Dermis blood vessel endothelial cell (primary cell): ENCODE results near the gene MYO7B. TPM values are rescaled to one million over a fixed set of nuclear protein-coding genes. Genes with fewer than 3 reads are reported as not detected.
"Not testable (repeated sequence)": the region's sequence is repeated elsewhere in the genome, so short reads cannot be mapped to it uniquely, and the experiment has no call there.

Experiments used
- DNase-seq: peaks from one replicate; pipeline ENCODE4 v3.0.0; 2010
- total RNA-seq: library from RNA; depleted of rRNA; stranded (reverse); fragments of >200 nt; gene quantifications from 2 replicates; pipeline ENCODE4 v1.2.3, GENCODE V29; 2014

The MYO7B gene
- total RNA-seq, 1 donor from 2014 or later: not detected

- not testable (repeated sequence) for DNase-seq
These were observed 11.2 kb upstream of the MYO7B start for GRCh38 chr2:127524198-127524834.

DNA sequence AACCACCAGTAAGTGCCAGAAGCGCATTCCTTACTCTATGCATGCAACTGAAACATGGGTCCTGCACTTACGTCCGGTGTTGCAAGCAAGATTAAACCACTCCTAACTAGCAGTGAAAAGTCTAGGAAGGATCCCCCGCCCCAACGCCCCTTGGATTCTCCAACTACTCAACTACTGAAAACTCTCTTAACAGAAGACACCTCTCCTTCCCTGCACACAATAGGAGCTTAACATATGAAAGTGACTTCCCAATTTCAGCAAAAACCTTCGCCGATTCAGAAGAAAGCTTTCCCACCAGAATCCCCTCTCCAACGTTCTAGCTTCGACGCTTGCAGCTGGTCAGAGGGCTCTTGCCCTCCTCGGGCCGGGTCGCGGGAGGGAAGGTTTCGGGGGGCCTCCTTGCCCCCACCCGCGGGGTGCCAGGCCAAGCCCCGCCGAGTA lies 9.8 kb upstream of the MYO7B start:
- DNase-seq: peak; percentile 61

DNA sequence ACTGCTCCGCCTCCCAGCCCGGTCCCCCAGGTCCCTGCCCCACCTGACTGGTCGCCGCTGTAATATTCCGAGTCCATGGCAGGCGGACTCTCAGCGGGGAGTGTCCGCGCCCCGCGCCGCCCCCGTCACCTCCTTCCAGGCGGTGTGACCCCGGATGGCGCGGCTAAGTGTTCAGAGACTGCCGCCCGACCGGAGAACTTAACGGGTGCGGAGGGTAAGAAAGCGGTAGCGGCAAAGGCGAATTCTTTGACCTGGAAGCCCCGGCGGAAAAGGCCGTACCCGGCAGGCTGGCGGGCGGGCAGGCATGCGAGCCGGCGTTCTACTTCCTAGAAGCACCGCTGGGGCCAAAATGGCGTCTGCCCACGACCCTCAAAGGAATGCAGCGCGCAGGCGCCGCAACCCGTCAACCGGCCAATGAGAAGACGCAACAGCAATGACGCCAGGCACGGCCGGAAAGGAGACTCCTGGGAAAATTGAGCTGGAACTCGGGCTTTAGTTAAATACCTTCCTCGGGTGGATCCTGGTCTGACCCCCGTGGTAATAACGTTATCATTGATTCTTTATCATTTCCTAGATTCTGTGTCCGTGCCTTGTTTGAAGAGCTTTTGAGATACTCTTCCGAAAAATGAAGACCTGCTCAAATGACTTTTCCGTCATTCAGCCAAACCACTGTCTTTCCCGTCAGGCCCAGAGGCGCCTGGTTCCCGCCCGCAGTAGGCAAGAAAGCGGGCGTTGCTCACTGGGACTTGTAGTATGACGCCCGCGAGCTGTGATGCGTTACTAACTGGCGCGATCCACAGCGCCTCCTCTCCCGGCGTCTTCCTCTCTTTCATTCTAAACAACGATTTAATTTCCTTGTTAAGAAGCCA lies 9.1 kb upstream of the MYO7B start, which contains the start of gene IWS1:
TSS of gene IWS1 (minus strand) at position 358 of the 869 bp plus-strand sequence. CDS start at position 77, 281 bp downstream.
- peak; percentile 99 for DNase-seq

- DNase-seq: peak; percentile 60
These were observed 8.3 kb upstream of the MYO7B start for GRCh38 chr2:127527001-127527804.

GRCh38 chr2:127528487-127528886 lies 7.0 kb upstream of the MYO7B start:
- DNase-seq: no peak

GRCh38 chr2:127529416-127529815 lies 6.1 kb upstream of the MYO7B start:
- DNase-seq: not testable (repeated sequence)

DNA sequence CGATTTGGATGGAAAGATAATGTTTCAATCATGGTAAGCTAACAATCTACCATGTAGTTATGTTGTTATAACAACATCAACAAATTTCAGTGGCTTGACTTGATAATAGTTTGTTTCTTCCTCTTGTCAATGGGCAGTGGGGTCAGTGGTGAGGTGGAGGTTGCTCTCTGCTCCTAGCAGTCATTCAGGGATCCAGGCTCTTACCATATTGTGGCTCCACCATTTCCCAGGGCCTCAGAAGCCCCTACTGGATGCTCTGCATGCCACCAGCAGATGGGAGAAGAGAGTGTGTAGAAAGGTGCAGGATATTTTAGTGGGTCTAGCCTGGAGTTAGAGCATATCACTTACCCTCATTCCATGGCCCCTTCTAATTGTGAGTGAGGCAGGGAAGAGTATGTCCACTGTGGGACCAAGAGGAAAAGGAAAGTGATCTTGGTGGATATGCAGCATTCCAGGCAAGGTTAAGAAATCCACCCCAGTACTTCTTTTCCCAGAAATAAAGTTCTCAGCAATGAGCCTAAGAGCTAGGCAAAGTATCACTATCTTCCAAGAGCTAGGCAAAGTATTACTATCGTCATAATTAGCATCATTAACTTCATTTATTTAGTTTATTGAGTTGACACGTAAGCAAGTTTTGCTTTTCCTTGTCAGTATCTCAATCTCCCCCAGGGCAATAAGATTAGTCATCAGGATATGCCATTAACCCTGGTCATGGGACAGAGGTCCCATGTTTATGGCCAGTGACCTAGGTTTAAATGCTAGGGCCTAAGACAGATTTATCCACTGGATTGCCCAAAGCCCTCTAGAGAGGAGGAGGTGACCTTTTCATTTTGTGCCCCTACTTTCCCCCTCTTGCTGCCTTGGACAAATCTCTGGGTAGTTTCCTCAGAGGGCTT lies 5.0 kb upstream of the MYO7B start:
- DNase-seq: no peak

- DNase-seq: no peak
These were observed 4.2 kb upstream of the MYO7B start for GRCh38 chr2:127531221-127531648.

- no peak for DNase-seq
These were observed 3.2 kb upstream of the MYO7B start for GRCh38 chr2:127532296-127532695.

- DNase-seq: no peak
These were observed 435 bp downstream of the MYO7B start for GRCh38 chr2:127535918-127536317.

- peak; percentile 14 for DNase-seq
These were observed 1.4 kb downstream of the MYO7B start for GRCh38 chr2:127536707-127537541.

DNA sequence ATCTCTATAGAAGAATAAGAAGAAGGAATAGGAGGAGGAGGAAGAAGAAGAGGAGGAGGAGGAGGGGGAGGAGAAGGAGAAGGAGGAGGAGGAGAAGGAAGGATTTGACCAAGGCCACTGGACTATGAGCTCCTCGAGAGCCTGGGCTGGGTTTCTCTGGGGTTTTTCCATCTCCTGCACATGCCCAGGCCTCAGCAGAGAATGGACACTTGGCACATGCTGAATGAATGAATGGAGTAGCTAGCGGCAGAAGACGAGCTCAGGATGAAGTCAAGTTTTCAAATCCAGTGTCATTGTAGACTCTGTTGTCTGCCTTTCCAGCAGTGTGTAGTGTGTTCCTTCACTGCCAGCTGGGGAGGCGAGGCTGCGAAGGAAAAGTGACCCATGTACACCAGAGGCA lies 2.2 kb downstream of the MYO7B start:
- no peak for DNase-seq

GRCh38 chr2:127541809-127542208 lies 6.3 kb downstream of the MYO7B start:
- no peak for DNase-seq

DNA sequence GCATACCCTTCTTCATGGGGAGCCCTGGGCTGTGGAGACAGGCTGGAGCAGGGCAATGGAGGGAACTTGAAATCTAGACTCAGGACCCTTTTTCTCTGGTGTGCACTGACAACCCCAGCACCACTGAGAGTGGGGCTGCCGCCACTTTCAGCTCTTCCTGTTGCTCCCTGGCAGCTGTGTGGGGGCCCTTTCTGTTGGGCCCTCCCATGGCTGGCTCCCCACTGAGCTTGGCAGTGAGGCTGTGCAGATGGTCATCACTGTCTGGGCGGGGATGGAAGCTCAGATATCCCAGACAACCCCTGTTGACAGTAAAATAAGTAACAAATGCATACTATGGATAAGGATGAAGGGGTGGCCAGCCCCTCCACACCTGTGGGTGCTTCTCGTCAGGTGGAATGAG lies 6.7 kb downstream of the MYO7B start:
- no peak for DNase-seq

DNA sequence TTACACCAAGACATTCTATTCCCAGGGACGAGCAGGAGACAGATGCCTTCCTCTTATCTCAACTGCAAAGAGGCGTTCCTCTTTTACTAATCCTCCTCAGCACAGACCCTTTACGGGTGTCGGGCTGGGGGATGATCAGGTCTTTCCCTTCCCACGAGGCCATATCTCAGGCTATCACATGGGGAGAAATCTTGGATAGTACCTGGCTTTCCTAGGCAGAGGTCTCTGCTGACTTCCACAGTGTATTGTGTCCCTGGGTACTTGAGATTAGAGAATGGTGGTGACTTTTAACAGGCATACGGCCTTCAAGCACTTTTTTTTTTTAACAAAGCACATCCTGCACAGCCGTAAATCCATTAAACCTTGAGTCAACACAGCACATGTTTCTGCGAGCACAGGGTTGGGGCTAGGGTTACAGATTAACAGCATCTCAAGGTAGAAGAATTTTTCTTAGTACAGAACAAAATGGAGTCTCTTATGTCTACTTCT lies 7.6 kb downstream of the MYO7B start:
- not testable (repeated sequence) for DNase-seq

DNA sequence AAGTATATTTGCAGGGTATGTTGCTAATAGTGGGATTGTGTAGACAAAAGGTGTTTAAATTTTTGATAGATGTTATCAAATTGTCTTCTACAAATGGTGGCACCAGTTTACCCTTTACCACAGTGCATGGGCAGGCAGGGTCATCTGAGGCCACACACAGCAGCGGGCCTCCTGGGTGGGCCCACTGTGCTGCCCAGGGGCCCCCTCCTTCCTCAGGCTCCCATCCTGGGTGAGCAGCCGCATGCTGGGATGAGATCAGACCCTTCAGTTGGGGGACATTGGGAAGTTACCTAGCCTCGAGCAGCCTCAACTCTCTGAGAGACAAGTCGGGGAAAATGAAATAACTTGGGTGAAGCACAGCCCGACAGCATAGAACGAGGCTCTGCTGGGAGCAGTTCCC lies 9.7 kb downstream of the MYO7B start:
- no peak for DNase-seq

DNA sequence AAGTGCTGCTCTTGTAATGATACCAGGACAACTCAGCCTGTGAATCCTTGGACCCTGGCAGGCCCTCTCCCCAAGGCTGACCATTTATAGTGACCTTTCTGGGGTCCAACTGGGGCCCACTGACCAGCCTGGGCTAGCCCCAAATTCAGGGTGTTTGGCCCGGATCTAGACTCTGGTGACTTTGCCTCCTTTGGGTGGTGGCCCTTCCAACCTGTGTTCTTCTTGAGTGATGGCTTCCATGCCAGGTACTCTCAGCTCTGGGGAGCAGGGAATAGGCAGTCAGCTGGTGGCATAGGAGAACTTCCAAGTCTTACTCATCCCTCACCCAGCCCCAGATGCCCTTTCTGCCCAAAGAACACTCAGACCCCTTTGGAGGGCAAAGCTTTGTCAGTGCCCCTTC lies 10.3 kb downstream of the MYO7B start:
- no peak for DNase-seq

DNA sequence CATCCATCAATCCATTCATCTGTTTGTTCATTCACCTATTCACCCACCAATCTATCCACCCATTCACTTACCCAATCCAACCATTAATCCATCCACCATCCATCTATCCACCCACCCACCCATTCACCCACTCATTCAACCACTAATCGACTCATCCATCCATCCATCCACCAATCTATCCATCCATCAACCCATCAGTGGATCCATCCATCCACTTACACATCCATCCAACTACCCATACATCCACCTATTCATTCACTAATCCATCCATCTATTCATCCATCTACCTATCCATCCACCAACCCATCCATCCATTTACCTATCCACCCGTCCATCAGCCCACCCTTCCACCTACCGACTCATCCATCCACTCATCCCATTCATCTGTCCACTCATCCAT lies 11.3 kb downstream of the MYO7B start:
- DNase-seq: no peak

DNA sequence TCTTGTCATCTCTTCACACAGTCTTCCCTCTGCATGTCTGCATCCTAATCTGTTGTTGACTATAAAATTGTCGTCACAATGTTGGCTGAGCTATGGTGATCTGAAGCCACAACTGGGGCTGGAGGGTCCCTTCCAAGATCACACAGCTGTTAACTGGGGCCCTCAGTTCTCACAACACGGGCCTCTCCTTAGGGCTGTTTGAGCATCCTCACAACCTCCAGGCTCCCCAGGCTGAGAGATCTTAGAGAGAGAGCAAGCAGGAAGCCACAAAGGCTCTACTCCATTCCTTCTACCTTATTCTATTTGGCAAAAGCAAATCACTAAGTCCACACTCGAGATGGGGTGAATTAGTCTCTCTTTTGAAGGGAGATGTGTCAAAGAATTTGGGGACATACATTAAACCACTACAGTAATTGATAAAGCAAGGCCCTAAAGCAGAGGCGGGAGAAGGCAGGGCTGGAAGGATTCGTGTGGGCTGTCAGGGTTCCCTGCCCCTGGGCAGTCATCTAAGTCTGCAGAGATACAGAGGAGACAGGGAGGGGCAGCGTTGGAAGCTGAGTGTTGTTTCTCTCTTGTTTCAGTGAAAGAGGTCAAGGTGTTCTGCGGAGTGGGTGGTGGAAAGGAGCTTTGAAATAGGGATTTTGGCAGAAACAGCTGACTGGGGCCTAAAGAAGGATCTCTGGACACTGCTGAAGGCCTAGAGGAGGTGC lies 15.9 kb downstream of the MYO7B start:
- DNase-seq: no peak

GRCh38 chr2:127552336-127552735 lies 16.9 kb downstream of the MYO7B start:
- DNase-seq: no peak
